GM21576 (cell line): ENCODE data around the gene GTF2H4.
"Not testable (repeated sequence)": the region's sequence is repeated elsewhere in the genome, so short reads cannot be mapped to it uniquely, and the experiment has no call there.

ENCODE experiments used
- ATAC-seq: cut with Tn5 transposase; IDR thresholded peaks from one replicate; pipeline ENCODE4 v1.9.1; 2021; ENCODE audit warnings: mild to moderate bottlenecking, moderate library complexity; ENCODE audit not compliant: unreplicated experiment

Gene GTF2H4

DNA sequence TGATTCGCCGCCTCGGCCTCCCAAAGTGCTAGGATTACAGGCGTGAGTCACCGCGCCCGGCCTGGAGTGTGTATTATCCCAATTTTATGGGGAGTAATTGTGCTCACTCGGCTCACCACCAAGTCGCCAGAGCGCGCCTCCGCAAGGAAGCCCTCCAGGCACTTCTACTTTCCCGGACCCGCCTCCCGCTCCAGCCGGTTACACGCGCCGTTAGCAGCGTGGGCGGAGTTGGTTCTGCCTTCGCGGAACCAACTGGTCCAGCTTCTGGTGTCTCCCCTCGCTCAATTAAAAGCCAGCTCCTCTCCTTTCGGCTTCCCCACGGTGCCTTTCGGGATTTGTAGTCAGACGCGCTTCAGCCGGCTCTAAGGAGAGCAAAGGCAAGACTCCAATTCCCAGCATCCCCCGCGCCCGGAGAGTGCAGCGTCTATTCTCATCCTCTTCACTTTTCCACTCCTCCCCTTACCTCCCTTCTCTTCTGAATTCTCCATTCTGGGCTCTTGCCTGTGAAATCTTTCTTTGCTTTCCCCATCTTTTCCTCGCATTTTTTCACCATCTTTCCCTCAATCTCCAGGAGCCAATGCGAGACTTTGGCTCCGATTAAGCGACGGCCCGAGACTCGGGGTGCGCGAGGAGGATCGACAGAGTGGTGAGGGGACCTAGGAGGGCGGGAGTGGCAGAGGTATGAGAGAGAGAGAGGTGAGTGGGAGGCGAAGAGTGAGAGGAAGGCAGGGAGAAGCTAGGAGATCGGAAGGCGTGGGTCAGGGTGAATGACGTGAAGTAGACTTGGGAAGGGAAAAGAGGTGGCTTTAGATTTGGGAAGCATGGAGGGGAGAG is at the start of gene GTF2H4:
Gene GTF2H4, plus strand, starts transcription at position 450 of the 834 bp plus-strand sequence.
- peak; percentile 92 for ATAC-seq

DNA sequence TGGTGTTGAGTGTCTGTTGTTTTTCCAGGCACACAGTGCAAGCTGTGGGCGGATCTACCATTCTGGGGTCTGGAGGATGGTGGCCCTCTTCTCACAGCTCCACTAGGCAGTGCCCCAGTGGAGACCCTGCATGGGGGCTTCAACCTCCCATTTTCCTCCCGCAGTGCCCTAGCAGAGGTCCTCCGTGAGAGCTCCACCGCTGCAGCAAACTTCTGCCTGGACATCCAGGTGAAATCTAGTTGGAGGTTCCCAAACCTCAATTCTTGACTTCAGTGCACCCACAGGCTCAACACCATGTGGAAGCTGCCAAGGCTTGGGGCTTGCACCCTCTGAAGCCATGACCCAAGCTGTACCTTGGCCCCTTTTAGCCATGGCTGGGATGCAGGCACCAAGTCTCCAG is 48.3 kb upstream of the GTF2H4 start:
- ATAC-seq: not testable (repeated sequence)

DNA sequence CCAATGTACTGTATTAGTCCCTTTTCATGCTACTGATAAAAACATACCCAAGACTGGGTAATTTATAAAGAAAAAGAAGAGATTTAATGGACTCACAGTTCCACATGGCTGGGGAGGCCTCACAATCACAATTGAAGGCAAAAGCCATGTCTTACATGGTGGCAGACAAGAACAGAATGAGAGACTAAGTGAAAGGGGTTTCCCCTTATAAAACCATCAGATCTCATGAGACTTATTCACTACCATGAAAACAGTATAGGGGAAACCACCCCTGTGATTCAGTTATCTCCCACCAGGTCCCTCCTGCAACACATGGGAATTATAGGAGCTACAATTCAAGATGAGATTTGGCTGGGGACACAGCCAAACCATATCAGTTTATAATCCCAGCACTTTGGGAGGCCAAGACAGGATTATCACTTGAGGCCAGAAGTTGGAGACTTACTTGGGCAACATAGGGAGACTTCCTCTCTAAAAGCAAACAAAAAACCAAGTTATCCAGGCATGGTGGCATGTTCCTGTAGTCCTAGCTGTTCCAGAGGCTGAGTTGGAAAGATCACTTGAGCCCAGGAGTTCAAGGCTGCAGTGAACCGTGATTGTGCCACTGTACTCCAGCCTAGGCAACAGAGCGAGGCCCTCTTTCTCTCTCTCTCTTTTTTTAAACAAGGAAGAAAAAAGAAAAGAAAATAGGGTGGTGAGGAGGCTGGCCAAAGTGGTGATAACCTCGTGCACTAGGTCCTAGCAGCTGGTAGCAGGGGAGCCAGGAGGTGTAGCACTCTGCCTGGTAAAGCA is 46.6 kb upstream of the GTF2H4 start:
- ATAC-seq: no peak

DNA sequence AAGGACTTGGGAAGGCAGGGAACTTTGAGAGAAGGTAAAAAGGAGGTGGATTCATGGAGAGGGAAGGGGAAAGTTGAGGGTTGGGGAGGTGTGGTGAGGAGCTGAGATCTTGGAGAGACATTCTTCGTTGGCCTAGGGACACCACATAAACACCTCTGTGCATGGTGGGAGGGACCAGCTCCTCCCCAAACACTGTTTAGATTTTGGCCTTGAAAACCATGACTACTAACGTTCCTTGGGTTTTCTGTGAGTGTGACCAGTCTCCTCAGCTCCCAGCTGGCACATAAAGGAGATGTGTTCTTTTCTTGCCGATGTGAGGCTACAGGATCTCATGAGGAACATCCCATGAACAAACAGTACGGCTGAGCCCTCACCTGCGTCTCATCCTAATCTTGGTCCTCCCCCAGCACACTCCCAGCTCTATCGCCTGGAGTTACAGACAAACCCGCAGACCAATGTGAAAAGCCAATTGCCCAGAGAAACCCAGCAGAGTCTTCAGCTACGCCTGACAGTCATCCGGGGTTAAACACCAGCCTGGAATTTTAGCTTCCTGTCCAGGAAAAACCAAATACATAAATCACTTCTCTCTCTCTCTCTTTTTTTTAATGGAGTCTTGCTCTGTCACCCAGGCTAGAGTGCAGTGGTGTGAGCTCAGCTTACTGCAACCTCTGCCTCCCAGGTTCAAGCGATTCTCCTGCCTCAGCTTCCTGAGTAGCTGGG is 45.7 kb upstream of the GTF2H4 start:
- ATAC-seq: no peak

DNA sequence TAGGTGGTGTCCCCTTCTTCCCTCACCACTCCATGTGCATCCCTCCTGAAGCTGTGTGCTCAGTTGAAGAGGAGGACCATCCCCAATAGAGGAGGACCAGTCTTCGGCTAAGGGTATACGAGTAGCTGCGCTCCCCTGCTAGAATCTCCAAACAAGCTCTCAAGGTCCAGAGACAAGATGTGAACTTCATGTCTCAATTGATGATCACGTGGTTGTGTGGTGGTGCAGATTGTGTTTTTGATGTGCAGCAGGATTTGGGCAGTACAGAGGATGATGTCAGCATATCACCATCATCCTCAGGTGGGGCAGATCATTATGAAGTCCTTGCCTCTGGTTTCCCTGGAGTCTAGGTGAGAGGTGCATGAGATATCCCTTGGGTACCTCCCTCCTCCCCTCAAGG is 43.7 kb upstream of the GTF2H4 start:
- no peak for ATAC-seq

DNA sequence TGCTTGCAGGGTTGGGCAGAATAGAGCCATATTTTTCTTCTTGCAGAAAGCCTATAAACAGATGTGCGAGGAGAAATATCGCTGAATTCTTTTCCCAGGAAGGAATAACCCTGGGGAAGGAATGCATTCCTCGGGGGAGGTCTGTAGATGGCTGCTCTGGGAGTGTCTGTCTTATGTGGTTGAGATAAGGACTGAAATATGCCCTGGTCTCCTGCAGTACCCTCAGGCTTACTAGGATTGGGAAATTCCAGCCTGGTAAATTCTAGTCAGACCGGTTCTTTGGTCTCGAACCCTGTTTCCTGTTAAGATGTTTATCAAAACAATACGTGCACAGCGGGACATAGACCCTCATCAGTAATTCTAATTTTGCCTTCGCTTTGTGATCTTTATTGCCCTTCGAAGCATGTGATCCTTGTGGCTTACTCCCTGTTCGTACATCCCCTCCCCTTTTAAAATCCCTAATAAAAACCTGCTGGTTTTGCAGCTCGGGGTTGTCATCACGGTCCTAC is 38.7 kb upstream of the GTF2H4 start:
- not testable (repeated sequence) for ATAC-seq

DNA sequence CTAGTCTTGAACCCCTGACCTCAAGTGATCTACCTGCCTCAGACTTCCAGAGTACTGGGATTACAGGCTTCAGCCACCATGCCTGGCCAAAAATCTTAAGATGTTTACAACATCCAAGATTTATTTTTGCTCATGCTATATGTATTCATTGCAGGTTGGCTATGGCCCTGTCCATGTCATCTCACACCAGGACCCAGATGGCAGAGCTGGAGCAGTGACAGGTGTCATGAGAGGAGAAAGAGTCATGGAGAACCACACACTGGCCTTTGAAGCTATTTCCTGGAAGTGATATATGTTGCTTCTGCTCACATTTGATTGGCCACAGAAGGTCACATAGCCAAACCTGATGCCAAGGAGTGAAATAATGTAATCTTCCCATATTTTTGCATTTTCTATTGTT is 37.5 kb upstream of the GTF2H4 start:
- ATAC-seq: no peak

DNA sequence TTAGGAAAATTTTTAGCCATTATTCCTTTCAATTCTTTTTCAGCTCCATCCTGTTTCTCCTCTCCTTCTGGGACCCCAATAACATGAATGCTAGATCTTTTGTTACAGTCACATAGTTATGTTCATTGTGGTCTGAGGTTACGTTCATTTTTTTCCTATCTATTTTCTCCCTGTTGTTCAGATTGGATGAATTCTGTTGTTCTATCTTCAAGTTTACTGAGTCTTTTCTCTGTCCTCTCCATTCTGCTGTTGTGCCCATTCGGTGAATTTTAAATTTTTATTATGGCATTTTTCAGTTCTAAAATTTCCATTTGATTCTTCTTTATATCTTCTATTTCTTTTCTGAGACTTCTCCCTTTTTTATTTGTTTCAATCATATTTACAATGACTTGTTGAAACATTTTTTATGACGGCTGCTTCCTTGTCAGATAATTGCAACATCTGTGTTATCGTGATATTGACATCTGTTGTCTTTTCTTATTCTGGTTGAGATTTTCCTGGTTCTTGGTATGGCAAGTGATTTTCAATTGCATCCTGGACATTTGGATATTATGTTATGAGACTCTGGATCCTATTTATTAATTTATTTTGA is 36.3 kb upstream of the GTF2H4 start:
- no peak for ATAC-seq

DNA sequence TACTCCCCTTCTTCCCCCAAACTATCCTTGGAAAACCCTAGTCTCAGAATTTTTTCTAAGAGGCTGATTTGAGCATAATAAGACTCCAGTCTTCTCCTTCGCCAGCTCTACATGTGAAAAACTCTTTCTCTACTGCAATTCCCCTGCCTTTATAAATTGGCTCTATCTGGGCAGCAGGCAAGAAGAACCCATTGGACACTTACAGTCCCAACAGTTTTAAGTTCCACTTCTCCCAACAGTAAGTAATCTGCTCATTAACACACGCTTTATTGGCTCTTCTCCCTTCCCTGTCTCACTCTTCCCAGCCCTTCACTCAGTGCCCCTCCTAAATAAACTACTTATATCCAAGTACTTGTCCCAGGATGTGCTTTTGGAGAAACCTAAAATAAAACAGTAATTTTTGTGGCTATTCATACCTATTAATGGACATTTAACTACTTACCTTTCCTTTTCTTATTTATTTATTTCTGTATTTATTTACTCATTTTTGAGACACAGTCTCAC is 34.8 kb upstream of the GTF2H4 start:
- no peak for ATAC-seq

DNA sequence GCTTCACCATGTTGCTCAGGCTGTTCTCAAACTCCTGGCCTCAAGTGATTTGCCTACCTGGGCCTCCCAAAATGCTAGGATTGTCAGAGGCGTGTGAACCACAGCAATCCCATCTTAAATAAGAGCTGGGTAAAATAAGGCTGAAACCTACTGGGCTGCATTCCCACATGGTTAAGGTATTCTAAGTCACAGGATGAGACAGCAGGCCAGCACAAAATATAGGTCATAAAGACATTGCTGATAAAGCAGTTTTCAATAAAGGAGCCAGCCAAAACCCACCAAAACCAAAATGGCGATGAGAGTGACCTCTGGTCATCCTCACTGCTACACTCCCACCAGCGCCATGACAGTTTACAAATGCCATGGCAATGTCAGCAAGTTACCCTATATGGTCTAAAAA is 34.2 kb upstream of the GTF2H4 start:
- not testable (repeated sequence) for ATAC-seq

DNA sequence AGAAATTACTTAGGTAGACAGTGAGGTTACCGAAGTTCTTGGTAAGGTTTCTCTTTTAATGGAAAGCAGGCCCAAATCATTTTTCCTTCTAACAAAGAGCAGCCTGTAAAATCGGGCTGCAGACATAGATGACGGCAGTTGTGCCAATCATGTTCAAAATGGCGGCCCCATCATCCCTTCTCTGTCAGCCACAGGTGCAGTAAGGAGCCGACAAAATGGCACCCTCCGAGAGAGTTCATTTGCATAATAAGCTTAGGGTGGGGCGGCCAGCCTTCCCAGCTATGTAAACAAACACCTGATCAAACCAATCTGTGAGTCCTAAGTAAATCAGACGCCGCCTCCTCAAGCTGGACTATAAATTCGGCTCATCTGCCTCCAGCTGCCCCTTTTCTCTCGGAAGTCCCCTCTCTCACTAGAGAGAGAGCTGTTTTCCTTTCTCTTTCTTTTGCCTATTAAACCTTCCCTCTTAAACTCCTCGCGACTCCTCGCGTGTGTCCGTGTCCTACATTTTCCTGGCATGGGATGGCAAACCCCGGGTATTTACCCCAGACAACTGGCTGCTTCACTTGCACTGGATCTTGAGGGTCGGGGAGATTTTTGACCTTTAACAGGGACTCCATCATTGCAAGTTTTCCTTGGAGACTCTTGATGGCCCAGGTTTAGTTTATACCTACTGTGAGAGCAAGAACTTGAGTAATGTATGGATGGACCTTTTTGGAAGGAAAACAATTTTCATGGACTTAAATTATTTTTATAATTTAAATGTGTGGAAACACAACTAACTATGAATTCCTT is 32.6 kb upstream of the GTF2H4 start:
- no peak for ATAC-seq

DNA sequence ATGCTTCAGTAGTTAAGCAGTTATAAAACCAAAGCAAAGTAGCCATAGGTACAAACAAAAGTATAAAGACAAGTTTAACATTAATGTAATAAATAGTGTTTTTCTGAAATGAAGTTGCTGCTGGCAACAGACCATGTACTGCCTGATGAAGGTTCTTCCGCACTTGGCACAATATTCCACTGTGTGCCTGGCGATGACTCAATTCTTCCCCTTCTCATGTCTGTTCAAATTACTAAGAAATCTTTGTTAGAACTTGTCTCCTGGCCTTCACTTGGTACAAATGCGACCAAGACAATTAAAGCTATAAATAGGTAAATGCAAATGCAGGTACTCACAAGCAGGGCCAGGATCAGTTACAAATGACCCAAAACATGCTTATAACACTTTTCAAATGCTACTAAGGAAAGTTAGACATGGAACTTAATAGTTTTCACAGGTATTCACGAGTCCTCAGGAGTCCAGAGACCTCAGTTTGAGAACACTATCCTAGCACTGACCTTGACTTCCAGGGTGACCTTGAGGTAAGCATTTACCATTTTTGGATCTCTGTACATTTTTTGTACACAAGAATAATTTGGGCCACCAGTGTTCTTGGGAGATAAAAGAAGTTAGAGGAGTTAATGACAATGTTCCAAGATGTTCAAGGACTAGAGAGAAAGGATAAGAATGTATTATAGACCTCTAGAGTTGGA is 31.8 kb upstream of the GTF2H4 start:
- no peak for ATAC-seq

DNA sequence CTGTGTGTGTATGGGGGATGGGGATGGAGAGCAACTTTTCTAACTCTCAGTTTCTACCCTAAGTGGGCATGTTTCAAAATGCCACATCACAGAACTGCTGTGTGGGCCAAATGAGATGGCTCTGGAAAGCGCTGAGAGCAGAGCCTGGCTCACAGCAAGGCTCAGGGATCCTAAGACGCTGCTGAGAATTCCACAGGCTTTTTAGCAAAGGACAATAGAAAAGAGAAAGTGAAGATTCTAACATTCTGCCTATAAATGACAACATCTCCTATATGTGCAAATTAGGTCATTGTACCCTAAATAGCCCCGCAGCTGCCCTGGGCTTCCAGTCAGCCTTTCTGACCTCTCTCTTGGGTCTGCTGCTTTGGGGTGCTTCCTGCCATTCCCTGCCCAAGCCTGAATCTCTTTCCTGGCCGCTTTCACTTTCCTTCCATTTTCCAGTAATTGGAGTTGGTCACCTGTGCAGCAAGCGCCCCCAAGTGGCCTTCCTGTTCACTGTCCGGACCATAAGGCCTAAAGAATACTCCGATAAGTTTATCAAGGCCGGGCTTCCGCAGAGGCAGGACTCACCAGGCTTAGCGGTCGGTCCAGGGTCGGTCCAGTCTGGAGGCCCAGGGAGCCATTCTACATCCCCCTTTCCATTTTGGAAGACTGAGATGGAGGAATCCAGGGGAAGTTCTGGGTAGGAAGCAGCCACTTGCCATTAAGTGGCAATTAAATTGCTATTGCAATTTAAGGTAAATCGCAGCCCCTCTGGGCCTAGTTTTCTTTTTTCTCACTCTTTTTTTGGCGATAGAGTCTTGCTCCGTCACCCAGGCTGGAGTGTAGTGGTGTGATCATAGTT is 30.4 kb upstream of the GTF2H4 start:
- ATAC-seq: no peak

DNA sequence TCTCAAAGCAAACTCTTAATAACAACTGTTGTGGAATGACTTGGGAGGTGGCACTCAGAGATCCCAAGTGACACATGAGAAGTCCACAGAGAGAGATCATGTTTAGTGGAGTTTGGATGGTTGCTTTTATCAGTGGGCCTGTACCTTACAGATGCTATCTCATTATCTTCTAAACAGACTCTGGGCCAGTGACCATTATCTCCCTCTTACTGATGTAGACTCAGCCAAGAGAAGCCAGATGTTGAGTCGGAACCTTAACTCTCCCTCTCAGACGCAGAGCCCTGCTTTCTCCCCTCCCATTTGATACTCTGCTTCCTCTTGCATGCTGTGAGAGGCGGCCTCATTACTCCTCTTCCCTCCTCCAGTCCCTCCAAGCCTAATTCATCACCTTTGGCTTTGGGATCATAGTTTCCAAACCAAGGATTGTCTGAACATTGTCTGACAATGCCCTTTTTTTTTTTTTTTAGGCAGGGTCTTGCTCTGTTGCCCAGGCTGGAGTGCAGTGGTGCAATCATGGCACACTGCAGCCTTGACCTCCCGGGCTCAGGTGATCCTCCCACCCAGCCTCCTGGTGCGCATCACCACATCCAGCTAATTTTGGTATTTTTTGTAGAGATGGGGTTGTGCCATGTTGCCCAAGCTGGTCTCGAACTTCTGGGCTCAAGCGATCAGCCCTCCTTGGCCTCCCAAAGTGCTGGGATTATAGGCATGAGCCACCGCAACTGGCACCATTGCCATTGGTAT is 28.2 kb upstream of the GTF2H4 start:
- ATAC-seq: no peak

DNA sequence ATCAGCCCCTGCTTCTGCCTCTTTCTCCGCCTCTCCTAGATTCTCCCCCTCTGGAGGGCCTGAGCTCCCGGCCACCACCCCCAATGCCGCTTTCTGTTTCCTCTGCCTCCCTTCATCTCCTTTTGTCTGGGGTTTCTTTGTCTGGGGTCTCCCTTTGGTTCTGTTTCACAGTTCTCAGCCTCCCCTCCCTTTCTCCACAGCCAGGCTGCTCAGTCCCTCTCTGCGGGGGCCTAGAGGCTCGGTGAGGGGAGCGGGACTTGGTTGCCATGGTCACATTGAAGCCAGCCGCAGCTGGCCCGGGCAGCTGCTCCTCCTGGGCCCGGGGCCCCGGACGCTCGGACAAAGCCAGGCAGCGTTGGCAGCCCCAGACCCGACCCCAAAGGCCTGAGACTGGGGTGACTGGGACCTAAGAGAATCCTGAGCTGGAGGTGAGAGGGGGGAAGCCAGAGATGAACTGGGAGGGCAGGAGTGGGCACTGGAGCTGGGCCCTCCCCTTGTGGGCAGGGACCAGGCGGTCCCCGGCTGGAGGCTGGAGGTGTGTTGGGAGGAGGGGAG is 27.2 kb upstream of the GTF2H4 start:
- ATAC-seq: no peak

DNA sequence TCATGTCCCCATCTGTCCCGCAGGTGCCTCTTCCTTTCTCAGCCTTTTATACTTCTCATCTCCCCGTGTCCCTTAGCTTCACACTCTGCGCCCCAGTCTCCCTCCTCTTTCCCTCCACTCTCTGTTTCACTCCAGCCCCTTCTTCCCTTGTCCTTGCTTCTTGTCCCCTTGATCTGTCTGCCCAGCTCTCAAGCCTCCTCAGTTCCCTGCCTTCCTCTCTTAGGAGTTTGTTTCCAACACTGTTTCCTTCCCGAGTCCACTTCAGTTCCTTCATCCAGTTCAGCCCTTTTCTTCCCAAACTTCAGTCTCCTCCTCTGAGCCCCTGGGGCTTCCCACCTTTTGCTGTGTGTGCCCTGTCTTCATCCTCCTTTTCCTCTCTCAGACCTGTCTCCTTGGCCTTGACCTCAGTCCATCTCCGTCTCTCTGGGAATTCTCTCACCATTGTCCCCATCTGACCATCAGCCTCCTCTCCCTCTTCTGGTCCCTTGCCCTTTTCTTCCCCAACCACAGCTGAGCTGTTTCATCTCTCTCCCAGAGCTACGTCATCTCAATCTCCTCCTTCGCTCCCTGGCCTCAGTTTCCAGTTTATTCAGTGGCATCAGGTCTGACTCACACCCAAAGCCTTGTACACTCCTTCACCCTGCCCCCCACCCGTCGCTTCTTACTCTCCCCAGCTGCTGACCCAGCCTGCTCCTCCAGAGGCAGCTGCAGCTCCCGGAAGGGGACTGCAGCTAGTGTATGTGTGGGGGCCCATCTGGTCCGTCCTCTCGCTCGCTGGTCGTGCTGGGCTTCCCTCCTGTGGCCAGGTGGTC is 26.4 kb upstream of the GTF2H4 start:
- ATAC-seq: no peak
